ENCODE measurements around the gene ADGRB2.

ADGRB2 gene

DNA sequence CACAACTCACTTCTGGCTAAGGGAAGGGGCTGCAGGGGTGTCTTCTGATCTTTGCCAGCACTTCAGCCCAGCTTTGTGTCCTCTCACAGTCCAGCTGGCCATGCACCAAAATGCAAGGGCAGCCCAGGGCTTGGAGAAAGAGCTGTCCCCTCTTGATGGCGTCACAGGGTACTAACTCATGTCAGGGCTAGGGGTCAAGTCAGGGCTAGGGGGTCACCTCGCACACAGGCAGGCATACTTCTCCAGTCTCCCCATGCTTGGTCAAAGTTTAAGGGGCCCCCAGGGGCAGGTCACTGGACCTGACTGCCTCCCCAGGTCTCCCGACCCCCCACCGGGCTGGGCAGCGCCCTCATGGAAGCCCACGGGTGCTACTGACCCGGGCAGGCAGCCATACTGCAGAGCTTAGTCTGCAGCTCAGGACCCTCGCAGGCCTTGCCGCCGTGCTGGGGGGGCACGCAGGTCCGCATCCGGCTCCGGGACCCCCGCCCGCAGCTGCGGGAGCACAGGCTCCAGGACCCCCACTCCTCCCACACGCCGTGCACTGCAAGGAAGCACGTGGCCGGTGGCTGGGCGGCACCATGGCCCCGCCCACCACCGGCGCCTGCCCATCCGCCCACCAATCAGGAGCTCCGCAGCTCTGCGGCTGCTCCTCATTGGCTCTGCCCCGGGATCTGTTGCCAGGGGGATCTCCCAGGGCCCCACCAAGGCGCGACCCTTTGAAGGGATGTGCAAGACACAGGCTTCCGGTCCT is 21.5 kb downstream of the ADGRB2 start:
- Mint-ChIP-seq H3K9me3 (no peaks in the 10 kb centered on the region), H3K4me1 (ENCODE audit: low read depth in 2 of 2) (peaks cover 23 to 39% of the 10 kb centered on the region in 2 donors), H3K4me3 (no peak overlapping the region), H3K36me3 (ENCODE audit: insufficient read depth) (peaks cover 2% of the 10 kb centered on the region), H3K27ac (no peak overlapping the region), H3K27me3 (no peaks in the 10 kb centered on the region)
- ATAC-seq (replicated peaks) (no peak), DNase-seq (no peak)

DNA sequence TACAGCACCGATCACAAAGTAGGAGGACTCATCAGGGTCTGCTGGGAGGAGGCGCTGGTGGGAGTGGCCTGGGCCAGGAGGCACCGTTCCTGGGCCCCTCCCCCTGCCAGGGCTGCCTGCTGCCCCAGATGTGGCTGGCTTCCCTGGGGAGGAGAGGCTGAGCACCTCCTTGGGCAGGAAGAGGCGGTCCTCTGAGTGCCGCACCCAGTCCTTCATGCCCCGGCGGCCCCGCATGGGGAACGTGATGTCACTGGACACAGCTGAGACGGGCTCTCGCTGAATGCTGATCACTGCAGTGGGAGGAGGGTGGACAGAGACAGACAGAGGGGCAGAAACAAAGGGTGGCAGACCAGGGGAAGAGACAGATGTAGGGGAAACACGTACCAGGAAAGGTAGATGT is 24.8 kb downstream of the ADGRB2 start:
- Mint-ChIP-seq H3K4me1 (ENCODE audit: low read depth in 2 of 2) (peaks cover 7 to 16% of the 10 kb centered on the region in 2 donors), H3K4me3 (peak overlapping the region in 1 of 2 donors; percentile 41), H3K27ac (peak overlapping the region in 1 of 2 donors; percentile 59), H3K36me3 (ENCODE audit: insufficient read depth) (no peaks in the 10 kb centered on the region), H3K9me3 (no peaks in the 10 kb centered on the region), H3K27me3 (no peaks in the 10 kb centered on the region)
- DNase-seq, result no peak
- ATAC-seq (replicated peaks), result peak; percentile 73

DNA sequence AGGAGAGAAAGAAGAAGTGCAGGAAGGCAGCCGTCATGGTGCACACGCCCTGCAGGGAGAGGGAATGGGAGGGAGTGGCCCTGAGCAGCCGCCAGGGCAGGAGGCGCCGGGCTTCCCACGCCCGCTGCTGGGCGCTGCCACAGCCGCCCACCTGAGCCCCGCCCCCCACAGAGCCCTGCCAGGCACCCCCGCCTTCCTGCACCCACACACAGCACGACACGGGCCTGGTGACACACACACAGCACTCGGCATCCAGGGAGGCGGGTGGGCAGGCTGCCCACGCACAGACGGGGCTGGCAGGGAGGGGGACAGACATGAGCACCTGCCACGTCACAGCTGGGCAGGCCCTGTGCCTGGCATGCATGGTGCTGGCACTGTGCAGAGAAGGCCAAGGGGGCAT is 27.5 kb downstream of the ADGRB2 start:
- Mint-ChIP-seq H3K4me3 (peak overlapping the region in 1 of 2 donors; percentile 3), H3K27me3 (no peaks in the 10 kb centered on the region), H3K4me1 (ENCODE audit: low read depth in 2 of 2) (peaks cover 7 to 13% of the 10 kb centered on the region in 2 donors), H3K27ac (peak overlapping the region in 1 of 2 donors; percentile 21), H3K9me3 (no peaks in the 10 kb centered on the region), H3K36me3 (ENCODE audit: insufficient read depth) (no peaks in the 10 kb centered on the region)
- peak; percentile 66 for ATAC-seq (replicated peaks)
- DNase-seq, result no peak

- ATAC-seq (replicated peaks) (no peak), DNase-seq (no peak)
- Mint-ChIP-seq H3K4me1 (ENCODE audit: low read depth in 2 of 2) (peaks cover 7 to 13% of the 10 kb centered on the region in 2 donors), H3K4me3 (no peak overlapping the region), H3K9me3 (no peaks in the 10 kb centered on the region), H3K36me3 (ENCODE audit: insufficient read depth) (no peaks in the 10 kb centered on the region), H3K27ac (no peak overlapping the region), H3K27me3 (peaks cover 0 to 1% of the 10 kb centered on the region in 2 donors)
These were observed 28.6 kb downstream of the ADGRB2 start for GRCh38 chr1:31735571-31735970.

DNA sequence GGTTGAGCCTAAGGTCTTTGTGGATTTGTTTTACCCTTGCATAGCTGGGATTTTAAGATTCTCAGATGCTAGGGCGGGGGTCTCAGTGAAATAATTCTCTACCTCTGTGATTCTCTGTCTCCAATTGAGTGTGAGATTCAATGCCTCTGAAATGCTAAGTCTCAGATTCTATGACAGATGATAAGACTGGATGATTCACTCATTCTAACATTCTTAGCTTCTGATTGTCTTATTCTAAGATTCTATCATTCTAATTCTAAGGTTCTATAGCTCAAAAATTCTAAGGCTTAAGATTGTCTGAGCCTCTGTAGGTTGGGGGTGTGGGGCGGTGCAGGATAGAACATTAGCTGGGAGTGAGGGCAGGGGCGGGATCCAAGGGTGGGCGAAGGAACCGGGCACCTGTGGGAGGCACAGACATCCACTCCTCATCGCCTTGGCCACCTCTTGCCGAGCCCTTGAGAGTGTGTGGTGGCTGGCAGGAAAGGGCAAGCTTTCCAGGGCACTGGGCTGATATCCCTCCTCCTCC is 29.5 kb downstream of the ADGRB2 start:
- DNase-seq, result no peak
- Mint-ChIP-seq H3K9me3 (no peaks in the 10 kb centered on the region), H3K36me3 (ENCODE audit: insufficient read depth) (no peaks in the 10 kb centered on the region), H3K27ac (peak overlapping the region in 1 of 2 donors; percentile 53), H3K27me3 (peaks cover 0 to 10% of the 10 kb centered on the region in 2 donors), H3K4me1 (ENCODE audit: low read depth in 2 of 2) (peaks cover 7 to 10% of the 10 kb centered on the region in 2 donors), H3K4me3 (no peak overlapping the region)
- ATAC-seq (replicated peaks), result no peak

DNA sequence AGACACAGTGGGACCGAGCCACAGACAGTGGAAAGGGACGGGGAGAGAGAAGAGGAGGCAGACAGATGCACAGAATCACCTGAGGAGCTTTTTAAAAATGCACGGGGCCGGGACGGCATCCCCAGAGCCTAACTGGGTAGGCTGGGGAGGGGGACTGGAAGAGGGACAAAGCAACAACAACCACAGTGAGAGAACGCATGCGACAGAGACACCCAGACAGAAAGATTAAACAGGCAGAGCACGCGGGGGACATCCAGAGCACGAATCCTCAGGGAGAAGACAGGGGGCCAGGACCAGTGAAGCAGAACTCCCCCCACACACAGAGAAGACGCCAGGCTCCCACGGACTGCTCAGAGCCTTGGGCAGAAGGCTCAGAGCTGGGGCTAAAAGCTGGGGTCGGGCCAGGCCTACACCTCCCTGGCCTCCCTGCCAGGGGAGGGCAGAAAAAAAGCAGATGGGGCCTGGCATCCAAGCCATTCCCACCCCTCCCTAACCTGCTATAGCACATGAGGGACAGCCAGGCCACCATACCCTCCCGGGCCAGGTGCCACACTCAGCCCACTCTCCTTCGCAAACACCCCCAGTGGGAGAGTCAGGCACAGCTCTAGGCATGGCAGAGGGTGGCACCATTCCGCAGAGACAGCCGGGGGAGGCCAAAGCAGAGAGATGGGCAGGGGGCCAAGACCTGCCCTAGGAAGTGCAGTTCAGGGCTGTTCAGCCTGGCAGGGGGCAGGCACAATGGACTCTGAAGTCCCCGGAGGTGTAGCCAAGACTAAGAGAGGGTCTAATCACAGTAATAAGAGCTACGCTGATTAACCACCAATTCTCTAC is 30.5 kb downstream of the ADGRB2 start:
- ATAC-seq (replicated peaks) (no peak), DNase-seq (no peak)
- Mint-ChIP-seq H3K9me3 (no peaks in the 10 kb centered on the region), H3K27ac (peak overlapping the region in 1 of 2 donors; percentile 53), H3K36me3 (ENCODE audit: insufficient read depth) (peaks cover 4% of the 10 kb centered on the region), H3K4me1 (ENCODE audit: low read depth in 2 of 2) (peaks cover 3 to 7% of the 10 kb centered on the region in 2 donors), H3K4me3 (no peak overlapping the region), H3K27me3 (peaks cover 0 to 11% of the 10 kb centered on the region in 2 donors)

DNA sequence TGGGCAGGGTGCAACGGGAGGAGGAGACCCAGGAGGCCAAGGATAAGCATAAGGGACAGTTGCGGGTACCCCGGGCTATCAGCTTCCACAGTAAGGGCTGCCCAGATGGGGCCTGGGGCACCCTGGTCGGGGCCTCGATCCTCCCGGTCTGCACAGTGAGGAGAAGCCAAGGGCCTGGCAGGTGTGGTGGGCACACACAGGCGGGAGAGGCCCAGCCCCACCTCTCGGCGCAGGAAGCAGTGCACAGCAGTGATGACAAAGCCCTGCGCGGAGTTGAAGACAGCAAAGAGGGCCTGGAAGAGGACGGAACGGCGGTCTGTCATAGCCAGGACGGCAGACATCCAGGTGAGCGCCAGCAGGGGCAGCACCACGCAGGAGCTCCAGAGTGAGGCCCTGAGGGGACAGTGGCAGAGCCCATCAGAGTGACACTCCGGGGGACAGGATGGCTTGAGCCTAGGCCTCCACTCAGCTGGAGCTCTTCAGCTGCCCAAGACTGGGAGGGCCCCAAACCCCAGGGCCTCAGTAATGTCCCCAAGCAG is 31.3 kb downstream of the ADGRB2 start:
- H3K4me1 Mint-ChIP-seq (ENCODE audit: low read depth in 2 of 2), result peaks cover 3 to 7% of the 10 kb centered on the region in 2 donors
- no peak overlapping the region for H3K4me3 Mint-ChIP-seq
- peaks cover 0 to 11% of the 10 kb centered on the region in 2 donors for H3K27me3 Mint-ChIP-seq
- no peak overlapping the region for H3K27ac Mint-ChIP-seq
- no peaks in the 10 kb centered on the region for H3K9me3 Mint-ChIP-seq
- peaks cover 4% of the 10 kb centered on the region for H3K36me3 Mint-ChIP-seq (ENCODE audit: insufficient read depth)
- ATAC-seq (replicated peaks), result no peak
- no peak for DNase-seq

- peaks cover 4% of the 10 kb centered on the region for H3K36me3 Mint-ChIP-seq (ENCODE audit: insufficient read depth)
- no peak for DNase-seq
- peaks cover 0 to 11% of the 10 kb centered on the region in 2 donors for H3K27me3 Mint-ChIP-seq
- H3K4me3 Mint-ChIP-seq, result no peak overlapping the region
- H3K4me1 Mint-ChIP-seq (ENCODE audit: low read depth in 2 of 2), result peaks cover 3 to 7% of the 10 kb centered on the region in 2 donors
- H3K27ac Mint-ChIP-seq, result no peak overlapping the region
- H3K9me3 Mint-ChIP-seq, result no peaks in the 10 kb centered on the region
- ATAC-seq (replicated peaks), result no peak
These were observed 31.8 kb downstream of the ADGRB2 start for GRCh38 chr1:31732343-31732742.

- Mint-ChIP-seq H3K4me1 (ENCODE audit: low read depth in 2 of 2) (peaks cover 0 to 1% of the 10 kb centered on the region in 2 donors), H3K27ac (no peak overlapping the region), H3K4me3 (no peak overlapping the region), H3K36me3 (ENCODE audit: insufficient read depth) (peaks cover 4% of the 10 kb centered on the region), H3K27me3 (peaks cover 0 to 11% of the 10 kb centered on the region in 2 donors), H3K9me3 (no peaks in the 10 kb centered on the region)
- DNase-seq (no peak), ATAC-seq (replicated peaks) (no peak)
These were observed 33.0 kb downstream of the ADGRB2 start for GRCh38 chr1:31731049-31731565.

- Mint-ChIP-seq H3K4me3 (no peak overlapping the region), H3K27ac (no peak overlapping the region), H3K4me1 (ENCODE audit: low read depth in 2 of 2) (peaks cover 0 to 1% of the 10 kb centered on the region in 2 donors), H3K27me3 (peaks cover 0 to 11% of the 10 kb centered on the region in 2 donors), H3K9me3 (no peaks in the 10 kb centered on the region), H3K36me3 (ENCODE audit: insufficient read depth) (peaks cover 4% of the 10 kb centered on the region)
- no peak for ATAC-seq (replicated peaks)
- DNase-seq, result no peak
These were observed 33.6 kb downstream of the ADGRB2 start for GRCh38 chr1:31730336-31731048.

DNA sequence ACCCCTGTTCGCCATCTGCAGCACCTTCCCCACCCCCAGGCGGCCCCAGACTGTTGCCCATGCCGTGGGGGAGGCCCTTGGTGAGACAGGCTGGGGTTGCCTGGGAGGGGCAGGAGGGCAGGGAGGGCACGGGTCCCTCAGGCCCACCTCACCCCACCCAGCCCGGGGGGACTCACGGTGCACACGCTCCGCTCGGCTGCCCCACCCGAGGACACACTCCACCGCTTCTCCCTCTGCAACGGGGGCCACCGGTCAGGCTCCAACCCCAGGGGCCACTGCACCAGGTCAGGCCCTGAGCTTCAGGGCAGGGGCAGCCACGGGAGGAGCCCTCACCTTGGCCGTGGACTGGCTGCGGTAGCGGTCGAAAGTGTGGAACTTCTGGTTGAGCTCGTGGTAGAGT is 36.3 kb downstream of the ADGRB2 start:
- ATAC-seq (replicated peaks) (no peak), DNase-seq (no peak)
- Mint-ChIP-seq H3K9me3 (no peaks in the 10 kb centered on the region), H3K27ac (no peak overlapping the region), H3K4me1 (ENCODE audit: low read depth in 2 of 2) (peaks cover 0 to 2% of the 10 kb centered on the region in 2 donors), H3K36me3 (ENCODE audit: insufficient read depth) (peaks cover 9% of the 10 kb centered on the region), H3K27me3 (peaks cover 0 to 16% of the 10 kb centered on the region in 2 donors), H3K4me3 (no peak overlapping the region)

GRCh38 chr1:31727195-31727594 is 36.9 kb downstream of the ADGRB2 start:
- H3K4me1 Mint-ChIP-seq (ENCODE audit: low read depth in 2 of 2), result peaks cover 0 to 2% of the 10 kb centered on the region in 2 donors
- no peak for ATAC-seq (replicated peaks)

GRCh38 chr1:31726715-31727114 is 37.4 kb downstream of the ADGRB2 start:
- no peak for ATAC-seq (replicated peaks)
- no peak overlapping the region for H3K27ac Mint-ChIP-seq
- peaks cover 11 to 28% of the 10 kb centered on the region in 2 donors for H3K27me3 Mint-ChIP-seq
- no peaks in the 10 kb centered on the region for H3K9me3 Mint-ChIP-seq
- H3K4me3 Mint-ChIP-seq, result no peak overlapping the region
- DNase-seq, result no peak
- H3K36me3 Mint-ChIP-seq (ENCODE audit: insufficient read depth), result peaks cover 9% of the 10 kb centered on the region
- peaks cover 0 to 2% of the 10 kb centered on the region in 2 donors for H3K4me1 Mint-ChIP-seq (ENCODE audit: low read depth in 2 of 2)

More at GRCh38 chr1:31727195-31727594, 36.9 kb downstream of the ADGRB2 start:
- Mint-ChIP-seq H3K27me3 (peaks cover 6 to 23% of the 10 kb centered on the region in 2 donors), H3K9me3 (no peaks in the 10 kb centered on the region), H3K36me3 (ENCODE audit: insufficient read depth) (peaks cover 9% of the 10 kb centered on the region), H3K27ac (no peak overlapping the region), H3K4me3 (no peak overlapping the region)
- no peak for DNase-seq

All from effector memory CD8-positive, alpha-beta T cell (primary cell).